Mucosa of gallbladder (tissue), 1 donor: ENCODE data around the gene PRMT2. TPM values are rescaled to one million over a fixed set of nuclear protein-coding genes. Genes with fewer than 3 reads are reported as not detected.

Source experiments
- DNase-seq: peaks from one replicate; pipeline ENCODE4 v3.0.0-alpha.2; 2020; ENCODE audit warnings: low spot score
- total RNA-seq: library from RNA; stranded (reverse); gene quantifications from one replicate; pipeline ENCODE4 v1.2.1, GENCODE V29; 2021
- donor health status: DM: no; HTN: no; CAD: no.

PRMT2 gene
- 104 TPM for total RNA-seq

DNA sequence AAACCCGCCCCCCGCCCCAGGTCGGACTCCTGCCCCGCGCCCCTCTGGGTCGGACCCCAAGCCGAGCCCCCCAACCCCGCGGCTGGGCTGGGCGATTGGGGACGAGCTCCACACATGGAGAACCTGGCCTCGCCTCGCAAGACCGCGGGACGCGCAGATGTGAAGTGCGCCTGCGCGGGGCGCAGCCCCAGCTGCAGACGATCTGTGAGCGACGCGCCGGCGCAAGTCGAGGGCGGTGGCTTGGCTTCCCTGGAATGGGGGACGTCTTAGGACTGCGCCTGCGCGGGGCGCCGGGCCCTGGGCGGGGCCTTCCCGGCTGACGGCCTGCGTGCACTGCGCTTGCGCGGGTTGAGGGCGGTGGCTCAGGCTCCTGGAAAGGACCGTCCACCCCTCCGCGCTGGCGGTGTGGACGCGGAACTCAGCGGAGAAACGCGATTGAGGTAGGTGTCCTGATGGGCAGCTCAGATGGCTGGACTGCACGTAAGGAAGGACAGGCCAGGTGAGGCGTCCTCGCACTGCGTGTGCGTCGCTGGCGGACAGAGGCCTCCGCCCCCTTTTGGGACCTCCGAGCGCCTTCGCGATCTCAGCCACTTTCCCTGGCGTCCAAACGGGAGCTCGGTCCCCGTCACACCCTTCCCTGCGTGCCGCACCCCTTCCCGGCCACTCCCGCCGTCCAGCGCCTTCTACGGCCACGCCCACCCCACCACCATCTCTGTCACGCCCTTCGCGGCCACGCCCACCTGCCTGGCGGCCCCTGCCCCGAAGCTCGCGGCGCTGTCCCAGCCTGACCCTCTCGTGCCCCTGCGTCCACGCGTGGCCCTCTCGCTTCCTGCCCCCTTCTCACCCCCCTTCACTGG is at the start of gene PRMT2:
Gene PRMT2 (plus strand): TSS at position 351 of the 857 bp plus-strand sequence. CDS start 1,278 bp downstream, outside the sequence.
- DNase-seq: peak; percentile 97

DNA sequence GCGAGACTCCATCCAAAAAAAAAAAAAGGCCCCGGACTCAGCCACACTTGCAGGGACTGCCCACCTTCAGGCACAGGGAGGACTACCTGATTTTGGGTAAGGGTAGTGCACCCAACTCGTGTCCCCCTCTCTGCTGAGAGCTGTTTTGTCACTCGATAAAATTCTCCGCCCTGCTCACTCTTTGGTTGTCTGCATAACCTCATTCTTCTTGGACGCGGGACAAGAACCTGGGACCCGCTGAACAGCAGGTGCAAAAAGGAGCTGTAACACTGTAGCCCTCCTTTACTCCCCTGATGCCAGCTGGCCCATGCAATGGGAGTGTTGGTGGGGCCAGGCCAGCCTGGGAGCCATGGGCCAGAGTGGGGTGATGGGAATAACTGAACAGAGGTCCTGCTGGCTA is 41.2 kb upstream of the PRMT2 start:
- DNase-seq: no peak

DNA sequence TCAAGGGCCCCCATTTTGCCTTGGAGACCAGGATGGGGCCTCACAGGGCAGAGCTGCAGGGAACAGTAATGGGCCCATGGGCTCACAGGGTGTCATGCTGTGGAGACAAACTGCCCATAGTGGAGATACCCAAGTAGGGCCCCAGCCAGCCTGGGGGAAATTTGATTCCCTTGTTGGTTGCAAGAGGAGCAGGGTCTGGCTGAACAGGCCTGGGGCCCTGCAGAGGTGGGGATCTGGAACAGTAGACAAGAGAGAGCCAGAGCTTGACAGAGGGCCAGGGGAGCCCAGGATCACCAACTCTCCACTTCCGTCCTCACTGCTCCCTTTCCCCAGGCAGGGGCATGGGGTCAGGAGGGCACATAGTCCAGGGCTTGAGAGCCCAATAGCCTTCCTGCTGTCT is 39.3 kb upstream of the PRMT2 start:
- DNase-seq: no peak

DNA sequence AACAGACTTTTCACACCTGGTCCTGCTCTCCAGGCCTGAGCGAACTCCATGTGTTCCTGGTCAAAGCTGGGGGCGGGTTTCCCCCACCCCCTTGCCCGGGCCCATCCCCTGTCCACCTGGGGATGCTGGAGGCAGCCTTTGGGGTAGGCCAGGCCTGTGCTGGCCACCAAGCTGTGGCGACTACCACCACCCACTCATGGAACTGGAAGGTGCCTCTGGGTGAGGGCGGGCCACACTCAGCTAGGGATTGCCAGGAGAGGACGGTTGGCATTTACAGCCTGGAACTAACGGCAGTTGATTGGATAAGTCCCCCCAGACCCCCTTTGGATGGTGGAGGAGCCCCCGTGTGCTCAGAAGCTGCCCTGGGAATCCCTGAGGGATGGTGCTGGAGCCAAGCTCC is 38.4 kb upstream of the PRMT2 start:
- DNase-seq: no peak

DNA sequence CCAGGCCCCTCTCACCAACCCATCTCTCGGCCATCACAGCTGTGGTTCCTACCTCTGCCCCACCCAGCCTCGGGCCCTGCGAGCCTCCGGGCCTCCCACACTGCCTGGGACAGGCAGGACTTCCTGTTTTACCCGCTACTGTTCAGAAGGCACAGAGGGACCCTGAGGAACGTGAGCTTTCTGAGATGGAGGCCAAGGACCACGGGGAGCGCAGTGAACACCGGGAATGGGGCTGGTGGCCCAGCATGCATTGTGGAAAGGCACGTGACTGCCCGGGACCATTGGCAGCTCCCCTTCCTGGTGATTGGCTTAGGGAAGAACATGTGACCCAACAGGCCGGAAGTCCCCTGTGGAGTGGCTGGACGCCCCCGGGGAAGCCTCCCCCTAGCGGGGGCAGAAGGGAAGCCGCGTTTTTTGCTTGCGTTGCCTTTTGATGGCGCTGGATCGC is 37.6 kb upstream of the PRMT2 start:
- no peak for DNase-seq

DNA sequence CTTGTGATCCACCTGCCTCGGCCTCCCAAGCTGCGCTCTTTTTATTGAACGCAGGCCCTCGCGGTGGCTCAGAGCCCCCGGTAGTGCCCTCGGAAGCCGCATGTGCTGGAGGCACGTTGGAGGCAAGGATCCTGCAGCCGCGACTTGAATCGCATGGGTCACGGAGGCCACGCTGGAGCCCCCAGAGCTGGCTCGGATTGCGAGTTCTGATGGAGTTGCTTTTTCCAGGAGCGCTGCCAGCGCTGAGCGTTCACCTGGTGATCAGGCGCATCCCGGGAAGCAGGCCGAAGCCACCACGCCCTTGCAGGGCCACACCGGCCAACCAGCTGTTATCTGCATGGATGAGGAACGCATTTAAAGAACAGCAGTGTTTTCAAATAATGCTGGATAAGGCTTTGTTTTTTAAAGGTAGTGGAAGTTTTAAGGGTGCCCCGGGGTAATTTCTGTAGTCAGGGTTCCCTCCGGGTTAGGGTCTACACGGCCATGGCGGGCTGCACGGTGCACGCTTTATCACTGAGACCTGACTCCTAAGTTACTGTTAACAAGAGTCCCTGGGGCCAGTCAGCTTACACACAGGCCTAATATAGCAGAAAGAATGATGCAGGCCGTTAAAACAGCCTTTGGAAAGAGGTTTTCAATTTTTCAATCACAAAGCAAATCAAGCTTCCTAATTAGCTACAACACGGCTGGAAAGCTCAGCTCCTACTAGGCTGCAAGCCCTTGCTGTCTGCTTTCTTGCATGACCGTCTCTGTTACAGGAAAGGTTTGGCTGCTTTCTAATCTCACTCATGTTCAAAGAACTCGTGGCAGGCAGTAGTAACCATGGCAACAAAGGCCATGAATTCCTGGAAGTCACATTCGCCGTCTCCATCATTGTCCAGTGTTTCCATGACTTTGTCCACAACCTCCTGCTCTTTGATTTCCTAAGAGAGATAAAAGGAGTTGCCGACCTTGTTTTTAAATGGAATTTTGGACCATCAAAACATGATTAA is 36.6 kb upstream of the PRMT2 start:
- DNase-seq: peak; percentile 22

DNA sequence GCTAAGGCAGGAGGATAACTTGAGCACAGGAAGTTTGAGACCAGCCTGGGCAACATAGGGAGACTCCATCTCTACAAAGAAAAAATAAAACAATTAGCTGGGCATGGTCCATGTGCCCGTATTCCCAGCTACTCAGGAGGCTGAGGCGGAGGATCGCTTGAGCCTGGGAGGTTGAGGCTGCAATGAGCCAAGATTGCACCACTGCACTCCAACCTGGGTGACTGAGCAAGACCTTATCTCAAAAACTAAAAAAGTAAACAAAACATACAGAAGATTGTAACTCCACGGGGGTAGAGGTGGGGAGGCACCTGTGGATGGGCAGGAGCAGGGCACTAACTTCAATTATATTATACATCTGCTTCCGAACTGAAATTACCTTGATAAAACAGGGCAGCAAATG is 35.2 kb upstream of the PRMT2 start:
- no peak for DNase-seq

DNA sequence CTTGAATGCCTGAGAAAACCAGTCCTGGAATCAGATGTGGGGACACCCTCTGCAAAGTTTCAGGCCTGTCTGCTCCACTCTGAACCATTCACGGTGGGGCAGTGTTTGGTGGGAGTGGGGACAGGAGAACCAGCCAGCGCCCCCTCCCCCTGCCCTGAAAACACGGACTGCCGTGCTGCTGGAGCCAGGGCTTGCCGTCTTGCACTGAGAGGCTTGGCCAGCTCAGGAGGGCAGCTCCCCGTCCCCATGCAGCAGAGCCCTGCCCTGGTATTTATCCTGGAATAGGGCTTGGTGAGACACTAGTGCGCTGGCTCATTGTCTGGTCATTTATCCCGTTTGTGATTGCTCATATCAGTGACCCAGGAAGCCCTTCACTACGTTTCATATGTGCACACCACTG is 34.5 kb upstream of the PRMT2 start:
- no peak for DNase-seq

DNA sequence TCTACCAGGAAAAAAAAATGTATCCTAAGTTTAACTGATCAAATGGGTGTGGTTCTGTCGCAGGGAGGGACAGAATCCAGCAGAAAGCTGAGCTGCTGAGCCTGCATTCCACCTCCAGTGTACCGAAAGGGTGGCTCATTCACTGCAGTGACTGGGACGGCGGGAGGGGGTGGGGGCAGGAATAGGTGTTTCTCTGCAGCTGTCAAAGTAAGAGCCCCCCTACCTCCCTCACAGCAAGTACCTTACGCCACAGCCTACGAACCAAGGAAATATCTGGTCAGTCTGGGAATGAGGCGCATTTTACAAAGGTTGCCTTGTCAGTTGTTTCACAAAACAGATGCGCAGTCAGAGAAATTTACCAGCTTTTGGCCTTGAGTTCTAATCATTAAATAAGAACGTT is 32.2 kb upstream of the PRMT2 start:
- DNase-seq: no peak

DNA sequence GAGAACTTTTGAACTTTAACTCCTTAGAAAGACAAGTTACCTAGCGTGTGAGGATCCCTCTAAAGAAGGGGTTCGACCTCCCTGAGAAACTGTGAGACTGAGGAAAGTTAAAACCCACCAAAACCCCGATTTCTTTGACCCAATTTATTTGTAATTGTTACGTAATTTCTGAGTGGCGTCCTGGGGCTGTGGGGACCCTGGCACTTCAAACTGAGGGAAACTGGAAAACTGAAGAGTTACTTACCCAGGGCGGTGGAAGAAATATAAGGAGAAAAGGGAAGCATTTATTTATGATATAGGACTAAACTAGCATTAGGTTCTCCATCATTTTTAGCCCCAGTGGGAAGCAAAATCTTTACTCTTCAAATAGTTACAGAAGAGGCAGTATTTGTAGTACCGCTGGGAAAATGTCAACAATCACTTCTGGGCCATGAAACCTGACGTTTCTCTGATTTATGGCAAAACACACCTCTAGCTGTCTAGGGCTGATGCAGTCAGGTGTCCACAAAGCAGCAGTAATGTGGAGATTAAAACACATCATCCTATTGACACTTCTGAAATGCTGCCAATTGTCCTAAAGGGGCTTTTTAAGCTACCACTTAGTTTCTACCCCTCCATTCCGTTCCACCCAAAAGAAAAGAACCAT is 31.0 kb upstream of the PRMT2 start:
- DNase-seq: no peak

DNA sequence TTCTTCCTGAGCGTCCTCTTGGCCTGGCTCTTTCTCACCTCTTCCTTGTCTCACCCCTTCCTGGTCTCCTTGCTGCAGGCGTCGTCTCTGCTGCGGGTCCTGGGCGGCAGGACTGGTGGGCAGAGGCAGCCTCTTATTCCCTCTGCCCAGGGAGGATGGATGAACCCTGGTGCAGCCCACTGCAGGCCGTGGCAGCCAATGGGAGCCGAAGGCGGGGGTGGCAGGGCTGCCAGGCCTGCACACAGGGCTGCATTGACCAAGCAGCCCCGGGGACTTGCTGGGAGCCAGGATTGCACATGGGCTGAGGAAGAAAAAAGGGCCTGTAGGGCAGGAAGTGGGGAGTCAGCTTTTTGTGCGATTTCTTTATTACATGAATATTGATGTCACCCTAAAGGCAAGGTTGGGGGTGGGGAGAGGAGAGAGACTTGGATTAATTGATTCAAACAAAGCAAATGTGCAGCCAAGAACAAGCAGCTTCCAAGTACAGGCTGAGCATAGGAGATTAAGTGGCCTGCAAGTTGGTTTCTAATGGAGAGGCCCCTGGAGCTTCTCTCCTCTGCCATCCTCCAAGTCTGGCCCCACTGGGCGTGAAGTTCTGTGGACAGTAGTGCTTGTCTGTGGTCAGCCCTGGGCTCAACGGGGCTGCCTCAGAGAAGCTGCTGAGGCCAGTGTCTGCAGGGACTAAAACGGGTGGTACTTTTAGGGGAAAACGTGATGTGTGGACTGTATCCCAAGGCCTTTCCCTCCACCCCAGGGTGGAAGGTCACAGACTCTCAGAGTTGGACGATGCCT is 30.3 kb upstream of the PRMT2 start, which contains the start of gene S100B:
Gene S100B (minus strand): TSS at position 108 of the 792 bp plus-strand sequence. CDS start 2,667 bp downstream, outside the sequence.
- DNase-seq: no peak

DNA sequence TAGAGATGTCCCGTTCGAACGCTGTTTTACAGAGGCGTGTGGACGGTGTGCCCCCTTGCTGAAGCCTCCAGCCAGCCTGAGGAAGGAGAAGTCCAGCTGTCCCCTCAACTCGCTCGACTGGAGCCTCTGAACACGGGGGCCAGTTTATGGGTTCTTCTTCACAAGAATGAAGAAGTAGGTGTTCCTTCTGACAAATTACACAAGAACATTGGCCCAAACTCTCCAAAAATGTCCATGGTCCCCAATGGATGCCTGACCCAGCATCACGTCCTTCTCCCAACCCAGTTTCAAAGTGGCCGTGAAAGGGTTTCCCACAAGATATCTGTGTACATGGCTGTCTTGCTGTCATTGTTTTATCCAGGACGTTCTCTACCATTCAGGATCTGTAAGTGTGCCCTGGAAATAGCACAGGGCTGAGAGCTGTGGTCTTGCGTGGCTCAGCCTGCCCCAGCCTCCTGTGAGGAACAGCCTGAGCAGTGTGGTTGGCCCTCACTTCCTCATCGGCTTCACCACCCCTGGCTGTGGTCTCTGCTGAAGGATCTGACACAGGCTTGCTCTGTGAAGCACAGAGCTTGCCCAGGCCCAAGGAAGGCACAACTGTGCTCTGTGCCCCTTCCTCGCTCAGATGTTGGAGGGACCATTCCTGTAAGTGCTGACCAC is 29.6 kb upstream of the PRMT2 start:
- DNase-seq: peak; percentile 42

DNA sequence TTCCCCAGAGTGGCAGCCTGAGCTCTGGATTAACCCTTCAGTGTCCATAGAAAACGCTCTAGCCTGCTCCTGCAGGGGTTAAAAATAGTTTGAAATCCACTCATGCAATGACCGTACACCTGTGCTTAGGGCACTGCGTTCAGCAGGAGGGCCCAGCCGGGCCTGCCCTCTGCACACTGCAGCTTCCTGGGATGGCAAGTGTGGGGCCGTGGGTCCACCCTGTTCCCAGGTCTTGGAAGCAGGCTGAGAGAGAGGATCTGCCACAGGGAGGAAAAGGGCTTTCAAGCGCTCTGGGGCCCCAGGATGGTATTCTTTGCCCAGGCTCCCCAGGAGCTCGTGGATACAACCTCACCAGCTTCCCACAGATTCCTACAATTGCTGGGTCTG is 29.1 kb upstream of the PRMT2 start:
- no peak for DNase-seq

DNA sequence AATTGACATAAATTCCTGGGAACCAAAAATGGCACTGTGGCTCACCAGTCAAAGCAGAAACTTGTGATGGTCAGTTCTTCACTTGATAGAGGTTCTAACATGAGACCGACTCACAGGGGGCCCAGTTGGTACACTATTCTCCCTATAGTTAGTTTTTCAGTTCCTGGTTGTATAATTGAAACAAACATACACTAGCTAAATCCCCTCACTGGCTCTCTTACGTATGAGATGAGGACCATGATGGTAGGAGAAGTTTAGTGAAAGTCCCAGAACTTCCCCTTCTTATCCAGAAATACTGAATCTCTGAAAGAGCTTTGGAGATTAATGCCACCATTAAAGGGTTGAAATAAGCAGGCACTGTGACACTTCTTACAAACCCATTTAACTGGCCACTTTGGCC is 27.8 kb upstream of the PRMT2 start:
- no peak for DNase-seq

DNA sequence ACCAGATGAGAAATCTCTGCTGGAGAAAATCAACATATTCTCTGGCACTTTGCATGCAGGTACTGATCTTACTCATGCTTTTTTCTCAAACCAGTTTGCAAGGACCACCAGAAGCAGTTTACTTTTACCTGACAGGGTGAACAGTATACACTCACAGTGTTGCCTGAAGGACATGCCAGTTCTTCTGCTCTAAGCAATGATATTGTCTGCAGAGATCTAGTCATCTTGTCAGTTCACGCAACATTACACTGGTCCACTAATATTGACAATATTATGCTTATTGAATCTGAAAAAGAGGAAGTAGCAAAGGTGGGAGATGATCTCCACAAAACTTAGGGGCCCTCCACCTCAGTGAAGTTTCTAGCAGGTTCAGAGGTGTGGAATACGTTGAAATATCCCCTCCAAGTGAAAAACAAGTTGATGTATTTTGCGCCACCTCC is 26.8 kb upstream of the PRMT2 start:
- no peak for DNase-seq

DNA sequence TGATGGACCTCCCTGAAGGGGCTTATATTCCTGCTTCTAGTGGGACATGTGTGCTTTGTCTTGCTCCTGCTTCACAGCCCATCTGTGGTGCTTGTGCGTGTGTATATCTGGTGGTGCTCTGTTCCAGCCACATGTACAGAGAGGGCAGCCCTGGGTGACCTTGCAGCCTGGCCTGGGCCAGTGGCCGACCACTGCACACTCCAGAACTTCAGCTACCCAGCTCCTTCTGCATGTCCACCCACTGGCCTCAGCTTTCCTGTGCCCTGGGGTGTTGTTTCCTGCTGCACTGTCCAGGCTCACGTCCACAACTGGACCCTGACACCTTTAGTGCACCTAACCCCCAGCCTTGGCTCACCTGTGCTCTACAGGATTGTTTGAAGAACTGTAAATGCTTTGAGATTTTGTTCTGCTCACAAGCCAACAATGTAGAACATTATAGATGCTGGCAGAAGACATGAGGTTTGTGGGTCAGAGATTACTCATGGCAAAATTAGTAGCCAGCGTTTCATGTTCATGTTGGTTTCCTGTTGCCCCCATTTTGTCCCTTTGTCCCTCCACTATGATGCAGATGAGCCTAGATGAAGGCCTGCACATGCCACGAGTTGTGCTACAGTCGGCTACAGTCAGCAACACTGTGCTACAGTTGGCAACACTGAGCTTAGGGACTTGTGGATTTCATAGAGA is 25.3 kb upstream of the PRMT2 start:
- DNase-seq: no peak

DNA sequence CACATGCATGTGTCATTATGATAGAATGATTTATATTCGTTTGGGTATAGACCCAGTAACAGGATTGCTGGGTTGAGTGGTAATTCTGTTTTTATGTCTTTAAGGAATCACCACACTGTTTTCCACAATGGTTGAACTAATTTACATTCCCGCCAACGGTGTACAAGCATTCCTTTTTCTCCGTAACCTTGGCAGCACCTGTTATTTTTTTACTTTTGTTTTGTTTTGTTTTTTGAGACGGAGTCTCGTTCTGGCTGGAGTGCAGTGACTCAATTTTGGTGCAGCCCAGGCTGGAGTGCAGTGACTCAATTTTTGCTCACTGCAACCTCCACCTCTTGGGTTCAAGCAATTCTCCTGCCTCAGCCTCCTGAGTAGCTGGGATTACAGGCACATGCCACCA is 22.1 kb upstream of the PRMT2 start:
- no peak for DNase-seq

DNA sequence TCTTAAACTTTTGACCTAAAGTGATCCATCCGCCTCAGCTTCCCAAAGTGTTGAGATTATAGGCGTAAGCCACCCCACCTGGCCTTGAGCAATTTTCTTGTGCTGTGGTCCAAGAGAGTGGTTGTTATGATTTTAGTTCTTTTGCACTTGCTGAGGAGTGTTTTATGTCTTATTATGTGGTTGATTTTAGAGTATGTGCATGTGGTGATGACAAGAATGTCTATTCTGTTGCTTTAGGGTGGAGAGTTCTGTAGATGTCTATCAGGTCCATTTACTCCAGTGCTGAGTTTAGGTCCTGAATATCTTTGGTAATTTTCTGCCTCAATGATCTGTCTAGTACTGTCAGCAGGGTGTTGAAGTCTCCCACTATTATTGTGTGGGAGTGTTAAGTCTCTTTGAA is 19.4 kb upstream of the PRMT2 start:
- no peak for DNase-seq

DNA sequence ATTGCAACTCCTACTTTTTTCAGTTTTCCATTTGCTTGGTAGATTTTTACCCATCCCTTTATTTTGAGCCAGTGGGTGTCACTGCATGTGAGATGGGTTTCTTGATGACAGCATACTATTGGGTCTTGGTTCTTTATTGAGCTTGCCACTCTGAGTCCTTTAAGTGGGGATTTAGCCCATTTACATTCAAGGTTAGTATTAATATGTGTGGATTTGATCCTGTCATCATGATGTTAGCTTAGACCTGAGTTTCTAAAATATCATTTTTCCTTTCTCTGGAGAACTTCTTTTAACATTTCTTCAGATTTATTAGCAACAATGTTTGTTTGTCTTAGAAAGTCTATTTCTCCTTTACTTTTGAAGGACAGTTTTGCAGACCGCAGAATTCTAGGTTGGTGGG is 18.8 kb upstream of the PRMT2 start:
- no peak for DNase-seq
